A549 (cell line): Measurements from ENCODE around the gene HS6ST1. TPM values are rescaled to one million over a fixed set of nuclear protein-coding genes. Genes with fewer than 3 reads are reported as not detected.

Experiments used
- ATAC-seq, 2 experiments: fragments of 200-7000 bp in 1 of 2; fragments of >200 bp in 1 of 2; cut with Nextera tagmentation in 1 of 2; cut with Tn5 transposase in 1 of 2; 3 replicates each; pipeline versions ENCODE4 v1.8.0 to v1.9.1; 2018 to 2020; ENCODE audit warnings: mild to moderate bottlenecking in 1 of 2, moderate library complexity in 1 of 2
- CTCF ChIA-PET: fragments of 300-600 bp; sonication (Branson Sonifier 250); formaldehyde crosslinking; extraction: SDS; loops from one replicate; lab custom pipeline; 2021; ENCODE audit warnings: antibody characterized with exemption, inconsistent platforms; lab: Yijun Ruan, JAX
- POLR2A ChIA-PET: fragments of 350-600 bp; formaldehyde crosslinking; extraction: SDS; loops from one replicate; lab custom pipeline; 2021; ENCODE audit warnings: antibody characterized with exemption, inconsistent platforms; lab: Yijun Ruan, JAX
- DNase-seq, 2 experiments: peaks; one replicate each; pipeline versions ENCODE4 v3.0.0 to v3.0.0-alpha.2; 2011 to 2016; ENCODE audit warnings: low read depth in 1 of 2, low spot score in 1 of 2
- FAIRE-seq: peaks from 2 replicates; lab custom pipeline; 2011; peaks lifted over from hg19 to GRCh38; lab: Jason Lieb, UNC
- H3K27ac ChIP-seq, 2 experiments: fragments of >200 bp; sonication (Bioruptor Twin); formaldehyde crosslinking; 3 replicates each; pipeline ENCODE4 v1.5.1; 2016 to 2017
- H3K4me1 ChIP-seq: fragments of >200 bp; sonication (Bioruptor Twin); formaldehyde crosslinking; 3 replicates; pipeline ENCODE4 v1.6.1; 2016
- H3K4me2 ChIP-seq: fragments of >200 bp; sonication (Bioruptor Twin); formaldehyde crosslinking; 3 replicates; pipeline ENCODE4 v1.6.1; 2016
- H3K4me3 ChIP-seq: fragments of >200 bp; sonication (Bioruptor Twin); formaldehyde crosslinking; 3 replicates; pipeline ENCODE4 v1.5.1; 2016
- H3K9me3 ChIP-seq: fragments of >200 bp; sonication (Bioruptor Twin); formaldehyde crosslinking; 3 replicates; pipeline ENCODE4 v1.6.1; 2016
- CEBPB ChIP-seq, 2 experiments: fragments of >200 bp in 1 of 2; sonication (Bioruptor Twin) in 1 of 2; formaldehyde crosslinking in 1 of 2; IDR thresholded peaks; 2 replicates each; pipeline ENCODE4 v1.6.1; 2012 to 2016
- CHD2 ChIP-seq: fragments of 150-350 bp; IDR thresholded peaks from 2 replicates; pipeline ENCODE4 v1.6.1; 2014; ENCODE audit warnings: low read length; ENCODE audit not compliant: partially characterized antibody
- CHD4 ChIP-seq: fragments of 200-600 bp; sonication (generic); IDR thresholded peaks from 2 replicates; pipeline ENCODE4 v1.6.1; 2016; ENCODE audit warnings: antibody characterized with exemption, mild to moderate bottlenecking, borderline replicate concordance
- EHF ChIP-seq: fragments of 250-450 bp; sonication (Bioruptor Pico); IDR thresholded peaks from 2 replicates; pipeline ENCODE4 v1.5.0; 2020; ENCODE audit warnings: mild to moderate bottlenecking
- ESRRA ChIP-seq: fragments of 150-350 bp; IDR thresholded peaks from 2 replicates; pipeline ENCODE4 v1.6.1; 2014; ENCODE audit warnings: mild to moderate bottlenecking, low read length, borderline replicate concordance
- FOXS1 ChIP-seq: fragments of 250-450 bp; sonication (Bioruptor Pico); IDR thresholded peaks from 2 replicates; pipeline ENCODE4 v1.5.0; 2020; ENCODE audit warnings: mild to moderate bottlenecking, moderate library complexity
- HOXA7 ChIP-seq: fragments of 250-450 bp; sonication (Bioruptor Pico); IDR thresholded peaks from 2 replicates; pipeline ENCODE4 v1.5.0; 2020; ENCODE audit warnings: mild to moderate bottlenecking, moderate library complexity
- HOXB13 ChIP-seq: fragments of 250-450 bp; sonication (Bioruptor Pico); IDR thresholded peaks from 2 replicates; pipeline ENCODE4 v1.5.0; 2020; ENCODE audit warnings: low read depth, mild to moderate bottlenecking, moderate library complexity
- JUNB ChIP-seq: fragments of >200 bp; sonication (Bioruptor Twin); formaldehyde crosslinking; IDR thresholded peaks from 2 replicates; pipeline ENCODE4 v1.6.1; 2016
- KDM1A ChIP-seq: fragments of 200-600 bp; sonication (generic); IDR thresholded peaks from 2 replicates; pipeline ENCODE4 v1.6.1; 2016; ENCODE audit warnings: low read depth, mild to moderate bottlenecking
- MAFK ChIP-seq: fragments of 450-650 bp; IDR thresholded peaks from 2 replicates; pipeline ENCODE4 v1.6.1; 2014; ENCODE audit not compliant: partially characterized antibody
- MAZ ChIP-seq: fragments of 150-350 bp; IDR thresholded peaks from 2 replicates; pipeline ENCODE4 v1.6.1; 2014; ENCODE audit warnings: antibody characterized with exemption, low read depth, low read length, borderline replicate concordance
- PHF8 ChIP-seq: fragments of 200-600 bp; sonication (generic); IDR thresholded peaks from 2 replicates; pipeline ENCODE4 v1.6.1; 2016; ENCODE audit warnings: low read depth, mild to moderate bottlenecking, antibody characterized with exemption, moderate library complexity, borderline replicate concordance
- RAD21 ChIP-seq, 2 experiments: fragments of >200 bp in 1 of 2; sonication (Bioruptor Twin) in 1 of 2; formaldehyde crosslinking in 1 of 2; IDR thresholded peaks in 1 of 2; conservative IDR thresholded peaks in 1 of 2; 2 replicates in 1 of 2; 3 replicates in 1 of 2; pipeline ENCODE4 v1.6.1; 2012 to 2018; ENCODE audit warnings: inconsistent platforms in 1 of 2
- RARB ChIP-seq: fragments of 250-450 bp; sonication (Bioruptor Pico); IDR thresholded peaks from 2 replicates; pipeline ENCODE4 v1.8.0; 2021; ENCODE audit warnings: mild to moderate bottlenecking, moderate library complexity
- TFCP2L1 ChIP-seq: fragments of 250-450 bp; sonication (Bioruptor Pico); IDR thresholded peaks from 2 replicates; pipeline ENCODE4 v1.5.0; 2021; ENCODE audit warnings: mild to moderate bottlenecking
- TP53 ChIP-seq: fragments of 250-450 bp; sonication (Bioruptor Pico); IDR thresholded peaks from 2 replicates; pipeline ENCODE4 v1.5.0; 2021; ENCODE audit warnings: mild to moderate bottlenecking, moderate library complexity
- ZFP36 ChIP-seq: fragments of 450-650 bp; IDR thresholded peaks from 2 replicates; pipeline ENCODE4 v1.6.1; 2014; ENCODE audit warnings: borderline replicate concordance; ENCODE audit not compliant: partially characterized antibody
- ZSCAN20 ChIP-seq: fragments of 250-450 bp; sonication (Bioruptor Pico); IDR thresholded peaks from 2 replicates; pipeline ENCODE4 v1.8.0; 2022; ENCODE audit warnings: mild to moderate bottlenecking, moderate library complexity
- WGBS: methylation state at CpG from one replicate; pipeline ENCODE4 v1.1.6; 2017; ENCODE audit errors: missing lambda C conversion rate; 5-methylcytosine and 5-hydroxymethylcytosine counted together
- polyA plus RNA-seq, 4 experiments: library from polyadenylated mRNA; depleted of rRNA in 3 of 4; stranded (reverse); fragments of >200 nt; fragmentation: RNase III in 1 of 4; extraction: RNeasy Plus Mini Kit Qiagen cat#74134 plus additional on column Dnase treatment in 1 of 4; gene quantifications; 2 replicates in 3 of 4; 3 replicates in 1 of 4; pipeline ENCODE4 v1.2.3, GENCODE V29; 2011 to 2017
- TF ChIP-seq, protein P1 (sequence below): fragments of 250-450 bp; sonication (Bioruptor Pico); IDR thresholded peaks from 2 replicates; pipeline ENCODE4 v1.5.0; 2020; ENCODE audit warnings: low read depth, mild to moderate bottlenecking, moderate library complexity
- TF ChIP-seq, protein P2 (sequence below): fragments of 200-600 bp; sonication (generic); IDR thresholded peaks from 2 replicates; pipeline ENCODE4 v1.6.1; 2016; ENCODE audit warnings: antibody characterized with exemption, mild to moderate bottlenecking, moderate library complexity
- TF ChIP-seq, protein P3 (sequence below): fragments of 150-350 bp; IDR thresholded peaks from 2 replicates; pipeline ENCODE4 v1.6.1; 2014; ENCODE audit warnings: low read depth, mild to moderate bottlenecking, low read length
- TF ChIP-seq, protein P4 (sequence below): fragments of >200 bp; sonication (Bioruptor Twin); formaldehyde crosslinking; IDR thresholded peaks from 2 replicates; pipeline ENCODE4 v1.6.1; 2016
- TF ChIP-seq, protein P5 (sequence below): fragments of >200 bp; sonication (Bioruptor Twin); formaldehyde crosslinking; IDR thresholded peaks from 3 replicates; pipeline ENCODE4 v1.5.1; 2016
- TF ChIP-seq, protein P6 (sequence below): fragments of >200 bp; sonication (Bioruptor Twin); formaldehyde crosslinking; IDR thresholded peaks from 3 replicates; pipeline ENCODE4 v1.6.1; 2016

The HS6ST1 gene
- polyA plus RNA-seq, 2 of the 4 experiments (the other 2 are of a cell fraction) = 3.8 to 11.6 TPM

DNA sequence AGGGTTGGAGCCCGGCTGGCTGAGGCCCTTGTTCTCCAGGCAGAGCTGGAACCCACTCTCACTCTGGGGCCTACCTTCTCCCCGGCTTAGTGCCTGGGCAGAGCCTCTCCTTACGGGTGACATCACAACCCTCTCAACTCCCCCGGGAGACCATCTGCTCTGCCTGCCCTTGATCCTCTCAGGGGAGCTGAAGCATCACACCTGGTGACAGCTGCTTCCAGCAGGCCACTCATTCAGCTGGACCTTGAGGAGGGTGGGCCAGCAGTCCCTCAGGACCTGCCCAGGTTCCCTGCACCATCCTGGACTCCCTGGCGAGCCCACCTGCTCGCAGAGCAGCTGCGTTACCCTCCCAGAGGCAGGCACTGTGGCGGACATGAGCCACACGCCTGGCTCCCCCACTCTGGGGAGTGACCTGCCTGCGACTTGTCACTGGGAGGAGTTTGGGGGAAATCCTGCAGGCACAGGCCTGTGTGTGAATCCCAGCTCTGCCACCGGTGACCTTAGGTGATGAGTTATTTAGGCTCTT lies 13.1 kb downstream of the HS6ST1 start:
- TF ChIP-seq, protein P1, sequence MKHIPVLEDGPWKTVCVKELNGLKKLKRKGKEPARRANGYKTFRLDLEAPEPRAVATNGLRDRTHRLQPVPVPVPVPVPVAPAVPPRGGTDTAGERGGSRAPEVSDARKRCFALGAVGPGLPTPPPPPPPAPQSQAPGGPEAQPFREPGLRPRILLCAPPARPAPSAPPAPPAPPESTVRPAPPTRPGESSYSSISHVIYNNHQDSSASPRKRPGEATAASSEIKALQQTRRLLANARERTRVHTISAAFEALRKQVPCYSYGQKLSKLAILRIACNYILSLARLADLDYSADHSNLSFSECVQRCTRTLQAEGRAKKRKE (CRISPR knock-in tag) = no peak
- TF ChIP-seq ZSCAN20 (CRISPR knock-in tag) (no peak), JUNB (no peak), MAFK (no peak), FOXS1 (CRISPR knock-in tag) (no peak), CHD4 (no peak), TP53 (CRISPR knock-in tag) (no peak), HOXB13 (CRISPR knock-in tag) (no peak), ZFP36 (no peak), RARB (CRISPR knock-in tag) (no peak), CEBPB (IDR thresholded peaks at IDR 0.05) (no peak), KDM1A (no peak), CHD2 (no peak), MAZ (no peak), HOXA7 (CRISPR knock-in tag) (no peak), ESRRA (no peak), EHF (no peak), PHF8 (no peak)
- TF ChIP-seq, protein P2, sequence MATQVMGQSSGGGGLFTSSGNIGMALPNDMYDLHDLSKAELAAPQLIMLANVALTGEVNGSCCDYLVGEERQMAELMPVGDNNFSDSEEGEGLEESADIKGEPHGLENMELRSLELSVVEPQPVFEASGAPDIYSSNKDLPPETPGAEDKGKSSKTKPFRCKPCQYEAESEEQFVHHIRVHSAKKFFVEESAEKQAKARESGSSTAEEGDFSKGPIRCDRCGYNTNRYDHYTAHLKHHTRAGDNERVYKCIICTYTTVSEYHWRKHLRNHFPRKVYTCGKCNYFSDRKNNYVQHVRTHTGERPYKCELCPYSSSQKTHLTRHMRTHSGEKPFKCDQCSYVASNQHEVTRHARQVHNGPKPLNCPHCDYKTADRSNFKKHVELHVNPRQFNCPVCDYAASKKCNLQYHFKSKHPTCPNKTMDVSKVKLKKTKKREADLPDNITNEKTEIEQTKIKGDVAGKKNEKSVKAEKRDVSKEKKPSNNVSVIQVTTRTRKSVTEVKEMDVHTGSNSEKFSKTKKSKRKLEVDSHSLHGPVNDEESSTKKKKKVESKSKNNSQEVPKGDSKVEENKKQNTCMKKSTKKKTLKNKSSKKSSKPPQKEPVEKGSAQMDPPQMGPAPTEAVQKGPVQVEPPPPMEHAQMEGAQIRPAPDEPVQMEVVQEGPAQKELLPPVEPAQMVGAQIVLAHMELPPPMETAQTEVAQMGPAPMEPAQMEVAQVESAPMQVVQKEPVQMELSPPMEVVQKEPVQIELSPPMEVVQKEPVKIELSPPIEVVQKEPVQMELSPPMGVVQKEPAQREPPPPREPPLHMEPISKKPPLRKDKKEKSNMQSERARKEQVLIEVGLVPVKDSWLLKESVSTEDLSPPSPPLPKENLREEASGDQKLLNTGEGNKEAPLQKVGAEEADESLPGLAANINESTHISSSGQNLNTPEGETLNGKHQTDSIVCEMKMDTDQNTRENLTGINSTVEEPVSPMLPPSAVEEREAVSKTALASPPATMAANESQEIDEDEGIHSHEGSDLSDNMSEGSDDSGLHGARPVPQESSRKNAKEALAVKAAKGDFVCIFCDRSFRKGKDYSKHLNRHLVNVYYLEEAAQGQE = no peak
- TF ChIP-seq, protein P3, sequence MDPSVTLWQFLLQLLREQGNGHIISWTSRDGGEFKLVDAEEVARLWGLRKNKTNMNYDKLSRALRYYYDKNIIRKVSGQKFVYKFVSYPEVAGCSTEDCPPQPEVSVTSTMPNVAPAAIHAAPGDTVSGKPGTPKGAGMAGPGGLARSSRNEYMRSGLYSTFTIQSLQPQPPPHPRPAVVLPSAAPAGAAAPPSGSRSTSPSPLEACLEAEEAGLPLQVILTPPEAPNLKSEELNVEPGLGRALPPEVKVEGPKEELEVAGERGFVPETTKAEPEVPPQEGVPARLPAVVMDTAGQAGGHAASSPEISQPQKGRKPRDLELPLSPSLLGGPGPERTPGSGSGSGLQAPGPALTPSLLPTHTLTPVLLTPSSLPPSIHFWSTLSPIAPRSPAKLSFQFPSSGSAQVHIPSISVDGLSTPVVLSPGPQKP = no peak
- Histone ChIP-seq H3K4me3 (no peak overlapping the region), H3K4me1 (peaks cover 41% of the 10 kb centered on the region), H3K27ac (peak overlapping the region; percentile 73 to 83), H3K4me2 (peak overlapping the region; percentile 66), H3K9me3 (no peaks in the 10 kb centered on the region)
- POLR2A ChIA-PET = no interaction called here
- FAIRE-seq (no peak), ATAC-seq (peak; percentile 11 to 24; a peak in 4 of 6 replicates), DNase-seq (no peak)
- 61% methylated on average over 10 of the region's 11 CpGs for WGBS
- CTCF ChIA-PET = interaction anchor here (1.0 to 2.8 kb wide), 13 partner anchors 11 to 1488 kb away, joined by 3 to 12 read pairs (median 4); no protein-coding TSS in a partner anchor

DNA sequence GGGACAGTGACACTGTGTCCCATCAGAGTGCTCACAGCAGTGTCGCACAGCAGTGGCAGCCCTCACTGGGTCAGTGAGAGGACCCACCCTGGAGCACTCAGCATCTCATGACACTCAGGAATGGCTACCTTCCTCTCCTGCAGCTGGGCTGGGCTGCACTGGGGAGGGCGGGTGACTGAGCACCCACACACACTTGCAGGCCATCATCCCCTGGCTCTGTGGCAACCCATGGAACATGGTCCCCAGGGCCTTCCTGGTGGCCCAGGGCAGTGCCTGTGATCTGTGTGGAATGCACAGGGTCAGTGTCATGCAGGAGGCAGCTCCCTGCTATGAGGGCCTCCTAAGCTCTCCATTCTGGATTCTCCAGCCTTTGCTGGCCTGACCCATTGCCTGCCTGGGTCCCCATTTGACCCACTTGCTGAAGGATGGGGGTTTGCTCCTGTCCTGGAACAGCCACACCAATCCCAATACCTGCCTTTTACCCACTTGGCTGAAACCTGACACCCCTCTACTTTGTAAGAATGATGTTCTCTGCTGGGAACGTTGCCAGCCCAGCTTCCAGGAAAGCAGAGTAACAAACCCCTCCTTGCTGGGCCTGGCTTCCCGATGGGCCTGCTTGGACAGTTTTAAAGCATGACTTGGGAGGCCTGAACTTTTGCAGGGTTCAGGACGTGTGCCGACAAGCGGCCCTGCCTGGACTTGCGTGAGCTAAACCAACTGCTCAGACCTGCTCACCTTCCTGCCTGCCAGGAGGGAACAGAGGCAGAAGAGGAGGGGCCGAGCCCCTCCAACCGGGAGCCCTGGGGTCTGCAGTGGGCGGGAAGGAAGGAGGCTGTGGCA lies 13.7 kb downstream of the HS6ST1 start:
- peaks cover 41% of the 10 kb centered on the region for H3K4me1 ChIP-seq
- ChIA-PET POLR2A (no interaction called here), CTCF (interaction anchor here (1.1 to 2.8 kb wide), 7 partner anchors 22 to 1489 kb away, joined by 3 to 12 read pairs (median 6); no protein-coding TSS in a partner anchor)
- WGBS = 57% methylated on average over 10 of the region's 11 CpGs
- ATAC-seq = peak; percentile 35 to 57
- TF ChIP-seq, protein P4, sequence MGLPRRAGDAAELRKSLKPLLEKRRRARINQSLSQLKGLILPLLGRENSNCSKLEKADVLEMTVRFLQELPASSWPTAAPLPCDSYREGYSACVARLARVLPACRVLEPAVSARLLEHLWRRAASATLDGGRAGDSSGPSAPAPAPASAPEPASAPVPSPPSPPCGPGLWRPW = no peak
- TF ChIP-seq RAD21 (conservative IDR thresholded peaks at IDR 0.05 in 1 of 2, IDR thresholded peaks at IDR 0.05 in 1 of 2) (no peak), CHD2 (no peak), CHD4 (no peak), FOXS1 (CRISPR knock-in tag) (no peak), TFCP2L1 (CRISPR knock-in tag) (no peak)
- TF ChIP-seq, protein P5, sequence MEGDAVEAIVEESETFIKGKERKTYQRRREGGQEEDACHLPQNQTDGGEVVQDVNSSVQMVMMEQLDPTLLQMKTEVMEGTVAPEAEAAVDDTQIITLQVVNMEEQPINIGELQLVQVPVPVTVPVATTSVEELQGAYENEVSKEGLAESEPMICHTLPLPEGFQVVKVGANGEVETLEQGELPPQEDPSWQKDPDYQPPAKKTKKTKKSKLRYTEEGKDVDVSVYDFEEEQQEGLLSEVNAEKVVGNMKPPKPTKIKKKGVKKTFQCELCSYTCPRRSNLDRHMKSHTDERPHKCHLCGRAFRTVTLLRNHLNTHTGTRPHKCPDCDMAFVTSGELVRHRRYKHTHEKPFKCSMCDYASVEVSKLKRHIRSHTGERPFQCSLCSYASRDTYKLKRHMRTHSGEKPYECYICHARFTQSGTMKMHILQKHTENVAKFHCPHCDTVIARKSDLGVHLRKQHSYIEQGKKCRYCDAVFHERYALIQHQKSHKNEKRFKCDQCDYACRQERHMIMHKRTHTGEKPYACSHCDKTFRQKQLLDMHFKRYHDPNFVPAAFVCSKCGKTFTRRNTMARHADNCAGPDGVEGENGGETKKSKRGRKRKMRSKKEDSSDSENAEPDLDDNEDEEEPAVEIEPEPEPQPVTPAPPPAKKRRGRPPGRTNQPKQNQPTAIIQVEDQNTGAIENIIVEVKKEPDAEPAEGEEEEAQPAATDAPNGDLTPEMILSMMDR = no peak
- TF ChIP-seq, protein P6, sequence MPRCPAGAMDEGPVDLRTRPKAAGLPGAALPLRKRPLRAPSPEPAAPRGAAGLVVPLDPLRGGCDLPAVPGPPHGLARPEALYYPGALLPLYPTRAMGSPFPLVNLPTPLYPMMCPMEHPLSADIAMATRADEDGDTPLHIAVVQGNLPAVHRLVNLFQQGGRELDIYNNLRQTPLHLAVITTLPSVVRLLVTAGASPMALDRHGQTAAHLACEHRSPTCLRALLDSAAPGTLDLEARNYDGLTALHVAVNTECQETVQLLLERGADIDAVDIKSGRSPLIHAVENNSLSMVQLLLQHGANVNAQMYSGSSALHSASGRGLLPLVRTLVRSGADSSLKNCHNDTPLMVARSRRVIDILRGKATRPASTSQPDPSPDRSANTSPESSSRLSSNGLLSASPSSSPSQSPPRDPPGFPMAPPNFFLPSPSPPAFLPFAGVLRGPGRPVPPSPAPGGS = no peak
- TF ChIP-seq, all 56 proteins: peak for 0
- DNase-seq (peak in 1 of 2 experiments; percentile 81), FAIRE-seq (no peak)
- Histone ChIP-seq H3K4me3 (no peak overlapping the region), H3K4me2 (peak overlapping the region; percentile 66), H3K27ac (peak overlapping the region; percentile 73 to 83), H3K9me3 (no peaks in the 10 kb centered on the region)
